Progenitor cell of endocrine pancreas (in vitro differentiated cells): Measurements from ENCODE around the gene NPC1L1. TPM values are rescaled to one million over a fixed set of nuclear protein-coding genes. Genes with fewer than 3 reads are reported as not detected.
A peak's percentile ranks its signal among the peaks of the same experiment; 100 is the strongest.
"Not testable (repeated sequence)": the region's sequence is repeated elsewhere in the genome, so short reads cannot be mapped to it uniquely, and the experiment has no call there.

Experiments
- DNase-seq: peaks from one replicate; pipeline ENCODE4 v3.0.0; 2021; ENCODE audit warnings: low spot score; ENCODE audit not compliant: unreplicated experiment
- H3K27ac Mint-ChIP-seq: 2 replicates; pipeline ENCODE4 v1.8.0; 2021; ENCODE audit warnings: mild to moderate bottlenecking, moderate library complexity, mixed read lengths
- H3K27me3 Mint-ChIP-seq: 2 replicates; pipeline ENCODE4 v1.8.0; 2021; ENCODE audit warnings: mixed read lengths
- H3K36me3 Mint-ChIP-seq: 2 replicates; pipeline ENCODE4 v1.8.0; 2022; ENCODE audit warnings: mixed read lengths; ENCODE audit not compliant: insufficient read depth
- H3K4me1 Mint-ChIP-seq: 2 replicates; pipeline ENCODE4 v1.8.0; 2021; ENCODE audit warnings: low read depth, mixed read lengths
- H3K4me3 Mint-ChIP-seq: 2 replicates; pipeline ENCODE4 v1.8.0; 2021; ENCODE audit warnings: low read depth, mild to moderate bottlenecking, moderate library complexity, mixed read lengths
- H3K9me3 Mint-ChIP-seq: 2 replicates; pipeline ENCODE4 v1.8.0; 2021; ENCODE audit warnings: low read depth, mixed read lengths
- total RNA-seq: library from RNA; stranded (reverse); gene quantifications from 2 replicates; pipeline ENCODE4 v1.2.1, GENCODE V29; 2021
- TF ChIP-seq, protein P1 (sequence below): fragments of 200-600 bp; sonication (generic); IDR thresholded peaks from one replicate; pipeline ENCODE4 v1.5.0; 2021; ENCODE audit warnings: antibody characterized with exemption, mild to moderate bottlenecking; ENCODE audit not compliant: unreplicated experiment

Gene NPC1L1
- total RNA-seq, 1 donor from 2014 or later = 21.0 TPM

DNA sequence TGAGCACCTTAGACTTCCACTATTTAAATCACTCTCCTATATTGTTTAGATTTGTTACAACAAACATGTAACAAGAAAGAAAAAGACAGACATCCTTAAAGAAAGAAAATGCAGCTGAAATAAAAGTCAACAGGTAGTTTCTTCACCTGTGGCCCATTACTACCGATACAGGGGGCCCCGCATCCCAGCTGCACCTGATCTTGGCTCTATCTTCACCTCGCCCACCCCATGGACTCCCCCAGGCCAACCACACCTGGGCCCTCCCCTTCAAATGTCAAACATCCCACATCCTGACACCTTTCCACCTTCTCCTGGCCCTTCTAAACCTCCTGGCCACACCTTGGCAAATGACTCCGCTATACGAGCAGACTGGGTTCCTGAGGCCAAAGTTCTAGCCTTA, 25.6 kb upstream of the NPC1L1 start:
- TF ChIP-seq, protein P1, sequence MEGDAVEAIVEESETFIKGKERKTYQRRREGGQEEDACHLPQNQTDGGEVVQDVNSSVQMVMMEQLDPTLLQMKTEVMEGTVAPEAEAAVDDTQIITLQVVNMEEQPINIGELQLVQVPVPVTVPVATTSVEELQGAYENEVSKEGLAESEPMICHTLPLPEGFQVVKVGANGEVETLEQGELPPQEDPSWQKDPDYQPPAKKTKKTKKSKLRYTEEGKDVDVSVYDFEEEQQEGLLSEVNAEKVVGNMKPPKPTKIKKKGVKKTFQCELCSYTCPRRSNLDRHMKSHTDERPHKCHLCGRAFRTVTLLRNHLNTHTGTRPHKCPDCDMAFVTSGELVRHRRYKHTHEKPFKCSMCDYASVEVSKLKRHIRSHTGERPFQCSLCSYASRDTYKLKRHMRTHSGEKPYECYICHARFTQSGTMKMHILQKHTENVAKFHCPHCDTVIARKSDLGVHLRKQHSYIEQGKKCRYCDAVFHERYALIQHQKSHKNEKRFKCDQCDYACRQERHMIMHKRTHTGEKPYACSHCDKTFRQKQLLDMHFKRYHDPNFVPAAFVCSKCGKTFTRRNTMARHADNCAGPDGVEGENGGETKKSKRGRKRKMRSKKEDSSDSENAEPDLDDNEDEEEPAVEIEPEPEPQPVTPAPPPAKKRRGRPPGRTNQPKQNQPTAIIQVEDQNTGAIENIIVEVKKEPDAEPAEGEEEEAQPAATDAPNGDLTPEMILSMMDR = no peak
- Mint-ChIP-seq H3K27ac (no peak overlapping the region), H3K36me3 (peaks cover 28% of the 10 kb centered on the region), H3K9me3 (no peaks in the 10 kb centered on the region), H3K4me1 (peaks cover 3% of the 10 kb centered on the region), H3K27me3 (no peaks in the 10 kb centered on the region), H3K4me3 (no peak overlapping the region)
- DNase-seq = no peak

- TF ChIP-seq, protein P1 = no peak
- no peaks in the 10 kb centered on the region for H3K9me3 Mint-ChIP-seq
- H3K4me1 Mint-ChIP-seq = peaks cover 3% of the 10 kb centered on the region
- H3K27ac Mint-ChIP-seq = peak overlapping the region; percentile 69
- H3K36me3 Mint-ChIP-seq = peaks cover 28% of the 10 kb centered on the region
- H3K4me3 Mint-ChIP-seq = no peak overlapping the region
- DNase-seq = no peak
- no peaks in the 10 kb centered on the region for H3K27me3 Mint-ChIP-seq
Measured at GRCh38 chr7:44565795-44566559, 24.8 kb upstream of the NPC1L1 start.

DNA sequence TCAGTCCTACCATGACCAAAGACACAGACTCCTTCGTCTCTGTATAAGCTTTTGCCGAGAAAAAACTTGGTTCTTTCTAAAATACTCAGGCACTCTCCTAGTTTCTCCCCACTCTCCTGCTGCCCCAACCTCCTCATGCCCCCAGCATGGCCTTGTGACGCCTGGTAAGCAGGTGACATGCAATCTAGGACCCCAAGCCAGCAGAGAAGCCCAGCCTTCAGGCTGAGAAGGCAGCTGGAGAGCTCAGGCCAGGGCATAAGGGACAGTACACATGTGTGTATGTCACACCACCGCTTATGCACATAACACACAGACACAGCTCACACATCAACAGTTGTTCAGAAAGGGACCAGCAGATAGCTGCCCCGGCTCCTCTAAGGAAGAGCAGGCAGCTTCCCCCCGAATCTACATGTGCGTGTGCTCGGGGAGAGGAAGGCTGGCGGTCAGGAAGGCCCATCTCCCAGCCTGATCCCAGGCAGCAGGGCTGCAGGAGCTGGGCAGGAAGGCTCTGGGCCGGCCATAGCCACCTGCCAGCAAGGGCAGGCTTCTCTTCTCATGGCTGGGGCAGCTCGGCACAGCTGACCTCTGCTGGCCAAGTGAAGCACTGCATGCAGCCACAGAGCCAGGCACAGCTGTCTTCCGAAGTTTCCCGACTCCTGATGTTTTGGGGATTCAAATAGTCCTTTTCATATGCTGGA, 24.1 kb upstream of the NPC1L1 start:
- Mint-ChIP-seq H3K27ac (peak overlapping the region; percentile 69), H3K36me3 (peaks cover 26% of the 10 kb centered on the region), H3K4me3 (no peak overlapping the region), H3K27me3 (no peaks in the 10 kb centered on the region), H3K9me3 (no peaks in the 10 kb centered on the region), H3K4me1 (peaks cover 3% of the 10 kb centered on the region)
- TF ChIP-seq, protein P1 = peak; percentile 96
- peak; percentile 51 for DNase-seq

- H3K36me3 Mint-ChIP-seq = peaks cover 22% of the 10 kb centered on the region
Measured at GRCh38 chr7:44564606-44565005, 23.5 kb upstream of the NPC1L1 start.

DNA sequence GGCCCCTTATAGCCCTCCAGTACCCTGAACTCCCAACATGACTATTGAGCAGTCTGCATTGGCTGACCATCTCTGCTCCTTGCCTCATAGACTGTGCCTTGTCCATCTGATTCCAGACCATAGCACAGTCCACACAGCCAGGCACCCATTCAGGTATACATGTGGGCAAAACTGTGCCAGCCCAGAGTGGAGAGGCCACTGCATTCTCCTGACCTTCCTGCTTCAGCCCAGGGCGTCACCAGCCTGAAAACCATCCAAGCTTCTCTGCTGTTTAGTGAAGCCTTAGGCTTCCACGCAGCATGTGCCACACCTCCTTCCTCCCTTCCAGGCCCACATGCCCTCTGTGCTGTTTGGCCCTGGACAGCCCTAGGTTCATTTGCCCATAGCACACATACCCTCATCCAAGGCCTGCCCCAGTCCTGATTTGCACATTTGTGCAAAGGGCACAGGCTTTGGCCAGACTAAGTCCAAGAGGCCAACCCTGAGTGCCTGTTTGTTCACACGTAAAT, 22.1 kb upstream of the NPC1L1 start:
- Mint-ChIP-seq H3K4me3 (no peak overlapping the region), H3K9me3 (no peaks in the 10 kb centered on the region), H3K27me3 (no peaks in the 10 kb centered on the region), H3K27ac (no peak overlapping the region), H3K36me3 (peaks cover 14% of the 10 kb centered on the region), H3K4me1 (peaks cover 3% of the 10 kb centered on the region)
- TF ChIP-seq, protein P1 = no peak
- no peak for DNase-seq

More at GRCh38 chr7:44564606-44565005, 23.5 kb upstream of the NPC1L1 start:
- Mint-ChIP-seq H3K4me1 (peaks cover 3% of the 10 kb centered on the region), H3K27me3 (no peaks in the 10 kb centered on the region), H3K27ac (no peak overlapping the region), H3K9me3 (no peaks in the 10 kb centered on the region), H3K4me3 (no peak overlapping the region)
- TF ChIP-seq, protein P1 = no peak
- DNase-seq = no peak

GRCh38 chr7:44562622-44562962, 21.5 kb upstream of the NPC1L1 start:
- H3K4me3 Mint-ChIP-seq, H3K27ac Mint-ChIP-seq, H3K27me3 Mint-ChIP-seq, H3K9me3 Mint-ChIP-seq, H3K4me1 Mint-ChIP-seq, DNase-seq: not testable (repeated sequence)
- H3K36me3 Mint-ChIP-seq = peaks cover 13% of the 10 kb centered on the region
